Measurements from ENCODE around the gene PLA2G4F.

- TF ChIP-seq CTCF (conservative IDR thresholded peaks at IDR 0.05; ENCODE audit: low read length) (no peak), EZH2phosphoT487 (IDR thresholded peaks at IDR 0.05; ENCODE audit: borderline replicate concordance, low read depth, low read length) (no peak)
These were observed 32.9 kb downstream of the PLA2G4F start for GRCh38 chr15:42123546-42123945.

Measured in OCI-LY7 (cell line).